Smooth muscle cell (in vitro differentiated cells): Measurements from ENCODE around the gene LCN15. TPM values are rescaled to one million over a fixed set of nuclear protein-coding genes. Genes with fewer than 3 reads are reported as not detected.

ENCODE experiments used
- DNase-seq: peaks from one replicate; lab custom pipeline; 2025; ENCODE audit not compliant: unreplicated experiment; lab: John Stamatoyannopoulos, UW
- H2AFZ ChIP-seq: fragments of 200-600 bp; sonication (generic); 2 replicates; pipeline ENCODE4 v1.6.0; 2016; ENCODE audit warnings: antibody characterized with exemption, low read depth, mild to moderate bottlenecking
- H3F3A ChIP-seq: fragments of 200-600 bp; sonication (generic); 2 replicates; pipeline ENCODE4 v1.6.0; 2017; ENCODE audit warnings: antibody characterized with exemption, low read depth
- H3K27ac ChIP-seq: fragments of 200-600 bp; sonication (generic); 2 replicates; pipeline ENCODE4 v1.5.1; 2016; ENCODE audit warnings: low read depth, mild to moderate bottlenecking
- H3K27me3 ChIP-seq: fragments of 200-600 bp; sonication (generic); 2 replicates; pipeline ENCODE4 v1.6.1; 2016; ENCODE audit warnings: low read depth, mild to moderate bottlenecking
- H3K36me3 ChIP-seq: fragments of 200-600 bp; sonication (generic); 2 replicates; pipeline ENCODE4 v1.5.1; 2016; ENCODE audit warnings: low read depth
- H3K4me1 ChIP-seq: fragments of 200-600 bp; sonication (generic); 2 replicates; pipeline ENCODE4 v1.5.1; 2016; ENCODE audit warnings: low read depth
- H3K4me2 ChIP-seq: fragments of 200-600 bp; sonication (generic); 2 replicates; pipeline ENCODE4 v1.6.0; 2016; ENCODE audit warnings: mild to moderate bottlenecking
- H3K4me3 ChIP-seq: fragments of 200-600 bp; sonication (generic); 2 replicates; pipeline ENCODE4 v1.5.1; 2016; ENCODE audit warnings: mild to moderate bottlenecking
- H3K79me2 ChIP-seq: fragments of 200-600 bp; sonication (generic); 2 replicates; pipeline ENCODE4 v1.6.0; 2016; ENCODE audit warnings: low read depth, mild to moderate bottlenecking
- H3K9ac ChIP-seq: fragments of 200-600 bp; sonication (generic); 2 replicates; pipeline ENCODE4 v1.6.0; 2016; ENCODE audit warnings: low read depth
- H3K9me3 ChIP-seq: fragments of 200-600 bp; sonication (generic); replicated peaks from 2 replicates; pipeline ENCODE4 v1.5.1; 2016; ENCODE audit warnings: low read depth
- H4K20me1 ChIP-seq: fragments of 200-600 bp; sonication (generic); 2 replicates; pipeline ENCODE4 v1.6.0; 2016; ENCODE audit warnings: low read depth
- CTCF ChIP-seq: fragments of 200-600 bp; sonication (generic); IDR thresholded peaks from 2 replicates; pipeline ENCODE4 v1.5.1; 2017; ENCODE audit warnings: borderline replicate concordance, mild to moderate bottlenecking, antibody characterized with exemption; ENCODE audit not compliant: insufficient read depth, poor library complexity, severe bottlenecking
- whole genome bisulfite sequencing: methylation state at CpG from one replicate; pipeline ENCODE4 v1.1.7; 2016; ENCODE audit warnings: low lambda C conversion rate; 5-methylcytosine and 5-hydroxymethylcytosine counted together
- polyA plus RNA-seq: library from polyadenylated mRNA; unstranded; fragments of >200 nt; fragmentation: Nextera tagmentation; extraction: Ambion mirVana; gene quantifications from 2 replicates; pipeline ENCODE4 v1.2.1, GENCODE V29; 2016
- total RNA-seq: library from RNA; depleted of rRNA; stranded (reverse); fragments of >200 nt; gene quantifications from 2 replicates; pipeline ENCODE4 v1.2.3, GENCODE V29; 2014

The LCN15 gene
- total and polyA plus RNA-seq, 2 experiments from 2014 or later = not detected

GRCh38 chr9:136759001-136759400 lies 5.3 kb downstream of the LCN15 start:
- DNase-seq = no peak
- no peak overlapping the region for H3K9ac ChIP-seq
- H3K36me3 ChIP-seq = no peaks in the 10 kb centered on the region
- TF ChIP-seq CTCF = no peak
- peaks cover 3% of the 10 kb centered on the region for H3K4me1 ChIP-seq
- no peaks in the 10 kb centered on the region for H4K20me1 ChIP-seq
- no peaks in the 10 kb centered on the region for H3K9me3 ChIP-seq
- H3K4me3 ChIP-seq = no peak overlapping the region
- no peak overlapping the region for H2AFZ ChIP-seq
- H3K27me3 ChIP-seq = no peaks in the 10 kb centered on the region
- H3K79me2 ChIP-seq = no peaks in the 10 kb centered on the region
- H3F3A ChIP-seq = no peaks in the 10 kb centered on the region
- H3K27ac ChIP-seq = no peak overlapping the region
- WGBS = 89% methylated on average over 4 of the region's 9 CpGs
- no peak overlapping the region for H3K4me2 ChIP-seq

GRCh38 chr9:136757751-136758140 lies 6.6 kb downstream of the LCN15 start:
- Histone ChIP-seq H3K9me3 (no peaks in the 10 kb centered on the region), H3F3A (no peaks in the 10 kb centered on the region)

GRCh38 chr9:136757328-136757727 lies 7.0 kb downstream of the LCN15 start:
- no peak for TF ChIP-seq CTCF
- no peaks in the 10 kb centered on the region for H3F3A ChIP-seq
- no peak overlapping the region for H3K4me2 ChIP-seq
- no peaks in the 10 kb centered on the region for H3K27me3 ChIP-seq
- no peak overlapping the region for H3K27ac ChIP-seq
- 89% methylated on average over 20 of the region's 20 CpGs for WGBS
- no peak overlapping the region for H2AFZ ChIP-seq
- no peak for DNase-seq
- no peaks in the 10 kb centered on the region for H3K36me3 ChIP-seq
- H4K20me1 ChIP-seq = no peaks in the 10 kb centered on the region
- H3K4me3 ChIP-seq = no peak overlapping the region
- H3K79me2 ChIP-seq = no peaks in the 10 kb centered on the region
- H3K4me1 ChIP-seq = peaks cover 3% of the 10 kb centered on the region
- H3K9ac ChIP-seq = no peak overlapping the region
- H3K9me3 ChIP-seq = no peaks in the 10 kb centered on the region

More at GRCh38 chr9:136757751-136758140, 6.6 kb downstream of the LCN15 start:
- no peak overlapping the region for H3K4me2 ChIP-seq
- no peak overlapping the region for H3K9ac ChIP-seq
- 90% methylated on average over 16 of the region's 20 CpGs for WGBS
- no peak overlapping the region for H3K27ac ChIP-seq
- H4K20me1 ChIP-seq = no peaks in the 10 kb centered on the region
- H3K36me3 ChIP-seq = no peaks in the 10 kb centered on the region
- TF ChIP-seq CTCF = no peak
- no peaks in the 10 kb centered on the region for H3K79me2 ChIP-seq
- no peaks in the 10 kb centered on the region for H3K27me3 ChIP-seq
- peaks cover 3% of the 10 kb centered on the region for H3K4me1 ChIP-seq
- DNase-seq = no peak
- no peak overlapping the region for H2AFZ ChIP-seq
- no peak overlapping the region for H3K4me3 ChIP-seq

GRCh38 chr9:136756836-136757235 lies 7.5 kb downstream of the LCN15 start:
- Histone ChIP-seq H3K27ac (no peak overlapping the region), H4K20me1 (no peaks in the 10 kb centered on the region), H3K27me3 (no peaks in the 10 kb centered on the region), H3K4me2 (no peak overlapping the region), H3K9me3 (no peaks in the 10 kb centered on the region), H2AFZ (no peak overlapping the region), H3K79me2 (no peaks in the 10 kb centered on the region), H3K4me3 (no peak overlapping the region), H3K4me1 (peaks cover 3% of the 10 kb centered on the region), H3K36me3 (no peaks in the 10 kb centered on the region), H3K9ac (no peak overlapping the region), H3F3A (no peaks in the 10 kb centered on the region)
- 95% methylated on average over 18 of the region's 18 CpGs for WGBS
- TF ChIP-seq CTCF = no peak
- no peak for DNase-seq
